Activated gamma-delta T cell treated with anti-CD3 and anti-CD28 coated beads, Interleukin-2, amount 50 U/mL, for 16 hours (primary cell): Measurements from ENCODE around the gene PERCC1.

Experiments
- DNase-seq: peaks from one replicate; pipeline ENCODE4 v3.0.0-alpha.2; 2020; ENCODE audit warnings: low read depth

Gene PERCC1

GRCh38 chr16:1412847-1413246 lies 18.0 kb upstream of the PERCC1 start:
- no peak for DNase-seq

DNA sequence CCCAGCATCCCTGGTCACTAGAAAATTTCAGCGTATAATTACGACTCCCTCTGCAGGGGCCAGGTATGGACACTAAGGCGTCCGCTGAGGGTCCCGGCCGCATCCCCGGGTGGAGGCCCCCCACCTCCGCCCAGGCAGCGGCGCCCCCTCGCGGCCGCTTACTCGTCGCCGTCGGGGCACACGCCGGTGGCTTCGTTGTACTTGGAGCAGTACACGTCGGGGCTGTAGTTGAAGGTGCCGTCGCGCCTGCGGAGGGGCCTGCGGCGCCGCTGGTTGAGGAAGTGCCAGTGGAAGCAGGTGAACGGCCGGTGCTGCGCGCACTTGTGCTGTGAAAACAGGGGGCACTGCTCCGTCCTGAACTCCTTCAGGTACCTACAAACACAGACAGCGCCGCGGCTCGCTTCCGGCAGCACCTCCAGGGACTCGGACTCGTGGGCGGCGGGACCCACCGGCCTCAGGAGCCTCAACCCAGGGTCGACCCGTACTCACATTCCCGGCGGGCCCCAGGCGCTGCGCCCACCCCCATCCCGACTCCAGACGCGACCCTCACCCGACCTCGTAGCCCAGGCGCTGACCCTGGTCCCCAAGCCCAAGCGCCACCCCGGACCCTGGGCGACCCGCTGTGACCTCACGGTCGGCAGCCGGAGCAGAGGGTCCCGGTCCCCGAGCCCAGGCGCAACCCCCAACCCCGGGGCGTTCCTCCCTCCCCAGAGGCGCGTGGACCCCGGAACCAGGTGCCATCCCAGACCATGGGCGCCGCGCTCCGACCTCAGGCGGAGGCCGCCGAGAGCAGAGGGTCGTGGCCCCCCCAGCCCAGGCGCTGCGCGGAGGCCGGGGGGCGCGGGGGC lies 17.0 kb upstream of the PERCC1 start:
- peak; percentile 52 for DNase-seq

DNA sequence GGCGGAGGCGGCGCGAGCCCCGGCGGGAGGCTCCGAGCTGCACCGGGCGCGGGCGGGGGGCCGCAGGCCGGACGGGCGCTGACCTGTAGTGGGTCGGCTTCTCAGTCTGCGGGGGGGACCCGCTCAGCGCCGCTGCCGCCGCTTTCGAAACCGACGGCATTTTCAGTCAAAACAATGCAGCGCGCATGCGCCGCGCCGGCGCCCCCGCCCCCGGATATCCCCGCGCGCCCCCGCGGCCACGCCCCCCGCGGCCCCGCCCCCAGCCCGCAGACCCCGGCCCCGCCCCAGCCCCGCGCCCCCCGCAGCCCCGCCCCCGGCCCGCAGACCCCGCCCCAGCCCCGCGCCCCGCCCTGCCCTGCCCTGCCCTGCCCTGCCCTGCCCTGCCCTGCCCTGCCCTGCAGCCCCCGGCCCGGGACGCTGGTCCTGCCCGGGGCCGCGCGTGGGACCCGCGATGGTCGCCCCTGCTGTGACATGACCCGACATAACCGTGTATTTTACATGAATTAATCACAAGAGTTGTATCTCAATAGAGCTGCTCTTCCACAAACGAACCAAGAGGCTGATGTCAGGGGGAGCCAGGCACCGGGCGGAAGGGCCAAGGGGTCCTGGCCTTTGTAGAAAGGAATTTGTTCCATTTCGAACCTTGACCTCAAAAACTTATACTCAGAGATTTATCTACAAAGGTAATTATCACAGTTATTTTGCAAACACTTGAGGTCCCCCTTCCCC lies 16.2 kb upstream of the PERCC1 start, which contains the start of gene UNKL:
UNKL (minus strand) TSS at position 173 of the 729 bp plus-strand sequence; CDS start at position 160, 13 bp downstream.
- DNase-seq = peak; percentile 76

GRCh38 chr16:1416521-1416941 lies 14.3 kb upstream of the PERCC1 start:
- DNase-seq = no peak

- DNase-seq = no peak
Measured at GRCh38 chr16:1420111-1420539, 10.8 kb upstream of the PERCC1 start.

- no peak for DNase-seq
Measured at GRCh38 chr16:1422076-1422475, 8.8 kb upstream of the PERCC1 start.

DNA sequence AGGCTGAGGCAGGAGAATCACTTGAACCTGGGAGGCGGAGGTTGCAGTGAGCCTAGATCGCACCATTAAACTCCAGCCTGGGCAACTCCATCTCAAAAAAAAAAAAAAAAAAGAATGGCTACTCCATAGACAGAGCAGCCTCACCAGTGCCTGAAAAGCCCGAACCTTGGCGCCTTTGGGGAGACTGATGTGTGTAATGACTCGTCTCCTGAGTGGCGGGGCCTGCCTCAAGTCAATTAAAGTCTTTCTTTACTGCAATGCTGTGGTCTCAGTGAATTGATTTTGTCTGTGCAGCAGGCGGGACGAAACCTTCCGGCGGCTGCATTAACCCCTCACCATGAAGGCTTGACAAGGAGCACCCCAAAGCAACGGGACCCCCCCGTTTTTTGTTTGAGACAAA lies 6.8 kb upstream of the PERCC1 start:
- no peak for DNase-seq

DNA sequence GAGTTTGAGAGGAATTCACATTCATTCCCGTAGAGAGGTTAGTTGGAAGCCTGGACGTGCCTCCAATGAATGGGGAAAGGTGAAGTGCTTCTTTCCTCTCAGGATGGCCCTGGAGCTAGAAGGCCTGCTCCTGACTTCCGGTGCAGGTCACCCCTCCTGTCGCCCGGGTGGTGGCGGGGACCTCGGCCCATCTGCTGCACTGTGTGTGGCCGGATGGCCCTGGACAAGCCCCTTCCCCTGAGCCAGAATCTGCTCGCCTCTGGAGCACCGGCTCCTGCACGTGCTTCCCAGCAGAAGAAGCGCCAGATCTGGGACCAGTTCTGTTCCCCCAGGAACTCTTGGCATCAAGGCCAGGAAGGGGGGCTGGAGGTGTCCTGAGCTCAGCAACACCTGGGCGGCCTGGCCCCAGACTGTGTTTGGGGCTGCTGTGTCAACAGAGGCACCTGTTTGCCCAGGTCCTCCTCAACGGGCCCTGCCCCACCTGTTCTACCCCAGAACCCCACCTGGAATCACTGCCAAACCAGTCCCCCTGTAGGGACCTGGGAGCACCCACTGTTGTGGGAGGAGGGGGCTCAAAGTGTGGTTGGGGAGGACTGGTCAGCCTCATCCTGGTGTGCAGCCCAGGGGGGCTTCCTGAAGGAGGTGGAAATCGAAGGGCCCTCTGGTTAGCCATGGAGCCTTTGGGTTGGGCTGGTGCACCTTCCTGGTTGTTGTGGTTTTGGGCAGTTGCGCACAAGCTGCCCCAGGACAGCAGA lies 5.1 kb upstream of the PERCC1 start:
- no peak for DNase-seq

GRCh38 chr16:1426734-1427471 lies 4.0 kb upstream of the PERCC1 start:
- DNase-seq = no peak

GRCh38 chr16:1427473-1428461 lies 3.1 kb upstream of the PERCC1 start:
- no peak for DNase-seq

- peak; percentile 20 for DNase-seq
Measured at GRCh38 chr16:1428511-1428910, 2.4 kb upstream of the PERCC1 start.

GRCh38 chr16:1429012-1429411 lies 1.9 kb upstream of the PERCC1 start:
- no peak for DNase-seq

DNA sequence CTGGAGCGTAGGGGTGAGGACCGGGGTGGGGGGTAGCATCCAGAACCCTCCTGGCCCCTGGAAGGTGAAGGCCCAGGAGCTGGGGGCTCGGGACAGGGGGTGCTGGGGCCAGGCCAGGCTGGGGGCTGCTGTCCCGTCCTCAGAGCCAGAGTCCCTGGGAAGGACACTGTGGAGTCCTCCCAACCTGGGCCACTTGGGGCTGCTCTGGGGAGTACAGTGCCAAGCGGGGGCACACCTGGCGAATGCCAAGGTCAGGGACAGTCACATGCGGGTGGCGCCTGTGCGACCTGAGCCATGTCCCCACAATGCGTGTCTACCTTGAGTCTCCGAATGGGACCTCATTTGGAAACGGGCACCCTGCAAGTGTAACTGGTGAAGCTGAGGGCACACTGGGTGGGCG lies 1.2 kb upstream of the PERCC1 start:
- no peak for DNase-seq

GRCh38 chr16:1430214-1430758 lies 592 bp upstream of the PERCC1 start:
- DNase-seq = no peak

DNA sequence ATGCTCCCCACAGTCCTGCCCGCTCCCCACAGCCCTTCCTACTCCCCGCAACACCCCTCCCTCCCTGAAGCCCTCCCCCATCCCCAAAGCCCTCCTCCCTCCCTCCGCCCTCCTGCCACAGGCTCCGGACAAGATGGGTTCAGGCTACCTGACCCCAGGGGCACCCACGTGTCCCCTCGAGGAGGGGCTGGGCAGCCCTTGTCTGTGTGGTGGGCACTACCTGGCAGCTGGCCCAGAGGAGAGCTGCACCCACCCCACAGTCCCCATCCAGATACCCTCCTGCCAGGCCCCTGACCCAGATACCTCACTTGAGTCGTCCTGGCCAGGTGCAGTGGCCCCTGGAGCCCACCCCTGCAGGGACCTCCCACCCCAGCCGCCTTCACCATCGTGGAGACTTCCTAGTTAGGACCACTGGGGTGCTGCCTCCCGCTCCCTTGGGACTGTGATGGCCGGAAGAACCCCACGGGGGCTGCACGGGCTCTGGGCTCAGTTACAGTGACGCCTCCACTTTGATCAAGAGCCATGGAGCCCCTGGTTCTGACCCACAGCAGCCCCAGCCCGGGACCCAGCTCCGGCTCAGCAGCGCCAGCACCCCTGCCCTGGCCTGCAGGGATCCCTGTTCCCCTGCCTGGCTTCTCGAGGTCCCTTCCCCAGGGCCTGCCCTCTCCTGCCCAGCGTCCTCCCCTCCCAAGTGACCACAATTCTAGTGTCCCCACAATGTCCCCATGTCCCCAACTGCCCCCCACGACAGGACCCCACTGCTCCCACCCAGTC lies 806 bp downstream of the PERCC1 start:
- DNase-seq = no peak

DNA sequence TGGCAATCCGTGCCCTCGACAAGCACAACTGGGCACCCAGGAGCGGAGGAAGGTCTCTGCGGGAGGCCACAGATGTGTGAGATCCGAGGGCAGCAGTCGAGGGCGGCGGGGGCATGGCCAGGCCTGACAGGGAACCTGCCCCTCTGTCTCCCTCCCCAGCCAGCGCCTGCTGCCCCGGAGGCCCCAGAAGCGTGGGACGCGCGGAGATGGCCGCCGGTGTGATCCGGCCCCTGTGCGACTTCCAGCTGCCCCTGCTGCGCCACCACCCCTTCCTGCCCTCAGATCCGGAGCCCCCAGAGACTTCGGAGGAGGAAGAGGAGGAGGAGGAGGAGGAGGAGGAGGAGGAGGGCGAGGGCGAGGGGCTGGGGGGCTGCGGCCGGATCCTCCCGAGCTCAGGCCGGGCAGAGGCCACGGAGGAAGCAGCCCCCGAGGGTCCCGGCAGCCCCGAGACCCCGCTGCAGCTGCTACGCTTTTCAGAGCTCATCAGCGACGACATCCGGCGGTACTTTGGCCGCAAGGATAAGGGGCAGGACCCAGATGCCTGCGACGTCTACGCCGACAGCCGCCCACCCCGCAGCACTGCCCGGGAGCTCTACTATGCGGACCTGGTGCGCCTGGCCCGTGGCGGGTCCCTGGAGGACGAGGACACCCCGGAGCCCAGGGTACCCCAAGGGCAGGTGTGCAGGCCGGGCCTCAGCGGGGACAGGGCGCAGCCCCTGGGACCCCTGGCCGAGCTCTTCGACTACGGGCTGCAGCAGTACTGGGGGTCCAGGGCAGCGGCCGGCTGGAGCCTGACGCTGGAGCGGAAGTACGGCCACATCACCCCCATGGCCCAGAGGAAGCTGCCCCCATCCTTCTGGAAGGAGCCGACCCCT lies 1.7 kb downstream of the PERCC1 start:
- no peak for DNase-seq

- no peak for DNase-seq
Measured at GRCh38 chr16:1433263-1433560, 2.3 kb downstream of the PERCC1 start.

GRCh38 chr16:1433756-1434155 lies 2.9 kb downstream of the PERCC1 start:
- no peak for DNase-seq
